PC-3 (cell line): ENCODE results near the gene RER1. TPM values are rescaled to one million over a fixed set of nuclear protein-coding genes. Genes with fewer than 3 reads are reported as not detected.

Experiments used
- ATAC-seq: fragments of 200-7000 bp; cut with Tn5 transposase; 2 replicates; pipeline ENCODE4 v1.9.1; 2020; ENCODE audit warnings: mild to moderate bottlenecking, moderate library complexity
- BruUV-seq: library from RNA; stranded (reverse); fragments of 400-500 nt; replicated peaks from 2 replicates; lab custom pipeline; 2021; lab: Mats Ljungman, UMichigan
- CTCF ChIA-PET: fragments of 300-600 bp; sonication (Branson Sonifier 250); formaldehyde crosslinking; loops from one replicate; lab custom pipeline; 2022; ENCODE audit warnings: antibody characterized with exemption; lab: Charles Lee
- POLR2A ChIA-PET: fragments of 300-600 bp; sonication (Branson Sonifier 250); formaldehyde crosslinking; loops from one replicate; lab custom pipeline; 2022; ENCODE audit warnings: antibody characterized with exemption; ENCODE audit not compliant: unreplicated experiment; lab: Charles Lee
- DNase-seq: peaks from one replicate; pipeline ENCODE4 v3.0.0-alpha.2; 2015
- H2AFZ ChIP-seq: fragments of 300-600 bp; sonication (generic); 2 replicates; pipeline ENCODE4 v1.6.0; 2016; ENCODE audit warnings: antibody characterized with exemption, low read length
- H3F3A ChIP-seq: fragments of 300-600 bp; sonication (generic); one replicate; pipeline ENCODE4 v1.6.0; 2017; ENCODE audit warnings: antibody characterized with exemption, low read length, control low read depth, mild to moderate bottlenecking; ENCODE audit not compliant: unreplicated experiment
- H3K27ac ChIP-seq: fragments of 300-600 bp; sonication (generic); 2 replicates; pipeline ENCODE4 v1.5.1; 2016; ENCODE audit warnings: mild to moderate bottlenecking, low read length
- H3K27me3 ChIP-seq: fragments of 300-600 bp; sonication (generic); 2 replicates; pipeline ENCODE4 v1.6.1; 2016; ENCODE audit warnings: low read length, mixed read lengths
- H3K36me3 ChIP-seq: fragments of 300-600 bp; sonication (generic); 2 replicates; pipeline ENCODE4 v1.6.1; 2016; ENCODE audit warnings: low read depth, mixed run types, low read length, mixed read lengths
- H3K4me1 ChIP-seq: fragments of 300-600 bp; sonication (generic); 2 replicates; pipeline ENCODE4 v1.5.1; 2016; ENCODE audit warnings: low read length; ENCODE audit not compliant: insufficient read depth
- H3K4me2 ChIP-seq: fragments of 300-600 bp; sonication (generic); 2 replicates; pipeline ENCODE4 v1.6.0; 2016; ENCODE audit warnings: low read length
- H3K4me3 ChIP-seq: fragments of 300-600 bp; sonication (generic); 2 replicates; pipeline ENCODE4 v1.5.1; 2016; ENCODE audit warnings: mild to moderate bottlenecking, low read length, mixed read lengths
- H3K79me2 ChIP-seq: fragments of 300-600 bp; sonication (generic); 2 replicates; pipeline ENCODE4 v1.6.1; 2017; ENCODE audit warnings: low read length, mixed read lengths
- H3K9ac ChIP-seq: fragments of 300-600 bp; sonication (generic); 2 replicates; pipeline ENCODE4 v1.6.0; 2016; ENCODE audit warnings: mild to moderate bottlenecking, low read length
- H3K9me2 ChIP-seq: fragments of 300-600 bp; sonication (generic); replicated peaks from 2 replicates; pipeline ENCODE4 v1.6.1; 2016; ENCODE audit warnings: mixed run types, low read length, mixed read lengths
- H3K9me3 ChIP-seq: fragments of 300-600 bp; sonication (generic); 2 replicates; pipeline ENCODE4 v1.6.1; 2016; ENCODE audit warnings: low read length, mixed read lengths
- H4K20me1 ChIP-seq: fragments of 300-600 bp; sonication (generic); 2 replicates; pipeline ENCODE4 v1.6.1; 2016; ENCODE audit warnings: low read length, mixed read lengths
- CTCF ChIP-seq: fragments of 300-600 bp; sonication (generic); conservative IDR thresholded peaks from 2 replicates; pipeline ENCODE4 v1.5.1; 2017; ENCODE audit warnings: antibody characterized with exemption, low read depth, mild to moderate bottlenecking, low read length
- EZH2 ChIP-seq: fragments of 300-600 bp; sonication (generic); IDR thresholded peaks from one replicate; pipeline ENCODE4 v1.6.1; 2017; ENCODE audit warnings: antibody characterized with exemption, mild to moderate bottlenecking, low read length; ENCODE audit not compliant: unreplicated experiment
- EZH2phosphoT487 ChIP-seq: fragments of 300-600 bp; sonication (generic); IDR thresholded peaks from 2 replicates; pipeline ENCODE4 v1.6.1; 2018; ENCODE audit warnings: mild to moderate bottlenecking, antibody characterized with exemption, low read length, borderline replicate concordance
- intact Hi-C: fragments of 100-400 bp; cut with micrococcal nuclease; formaldehyde crosslinking; loops from 2 replicates; pipeline ENCODE4 v1.9.0; 2023
- total RNA-seq: library from RNA; depleted of rRNA; stranded (reverse); fragments of >200 nt; gene quantifications from 2 replicates; pipeline ENCODE4 v1.2.3, GENCODE V29; 2014

RER1 gene
- total RNA-seq, 1 experiment from 2014 or later: 160 TPM

DNA sequence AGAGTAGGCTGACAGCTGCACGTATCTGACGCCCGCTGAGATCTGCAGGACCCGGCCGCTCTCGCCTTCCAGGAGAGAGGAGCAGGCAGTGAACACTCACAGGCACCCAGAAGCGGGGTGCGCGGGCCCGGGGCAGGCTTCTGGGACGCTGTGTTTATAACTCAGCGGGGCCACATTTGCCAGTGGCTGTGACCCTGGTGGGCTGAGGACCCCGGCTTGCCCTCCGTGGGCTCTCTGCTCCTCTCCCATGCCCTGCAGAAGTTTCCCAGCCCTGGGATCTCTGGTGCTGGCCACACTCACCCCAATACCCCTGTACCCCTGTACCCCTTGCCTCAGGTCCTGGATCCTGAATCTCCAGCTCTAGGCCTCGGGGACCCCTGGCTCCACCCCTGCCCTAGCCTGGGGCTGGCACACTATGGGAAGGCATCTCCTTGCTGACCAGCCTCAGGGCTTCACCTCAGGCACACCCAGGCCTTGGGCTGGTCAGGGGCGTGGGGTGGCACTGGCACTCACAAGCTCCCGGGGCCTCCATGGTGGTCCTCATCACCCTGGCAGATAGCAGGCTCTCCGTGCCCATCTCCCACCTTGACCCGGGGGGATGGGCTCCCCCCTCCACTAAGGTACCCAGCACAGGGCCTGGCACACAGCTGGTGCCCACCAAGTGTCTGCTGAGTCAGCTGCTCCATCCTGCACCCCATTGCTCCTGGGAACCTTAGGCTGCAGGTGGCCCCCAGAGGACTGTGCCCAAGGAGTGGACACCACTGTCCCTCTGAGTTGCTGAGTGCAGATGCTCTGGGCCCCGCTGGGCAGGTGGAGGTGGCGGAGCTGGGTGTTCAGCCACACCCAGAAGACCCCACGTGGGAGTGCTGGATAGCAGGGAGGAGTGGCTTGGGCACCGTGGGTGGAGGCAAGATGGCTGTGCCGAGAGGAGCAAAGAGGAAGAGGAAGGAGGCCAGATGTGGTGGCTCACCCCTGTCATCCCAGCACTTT lies 32.7 kb upstream of the RER1 start:
- TF ChIP-seq EZH2phosphoT487 (no peak), CTCF (no peak), EZH2 (no peak)
- Histone ChIP-seq H2AFZ (no peak overlapping the region), H3K4me3 (no peak overlapping the region), H3K9ac (no peak overlapping the region), H3K36me3 (no peaks in the 10 kb centered on the region), H3F3A (no peaks in the 10 kb centered on the region), H3K27ac (no peak overlapping the region), H4K20me1 (no peaks in the 10 kb centered on the region), H3K79me2 (no peaks in the 10 kb centered on the region), H3K4me1 (peaks cover 7% of the 10 kb centered on the region; the same call in 1 of the 2 replicates), H3K27me3 (no peaks in the 10 kb centered on the region), H3K9me2 (no peaks in the 10 kb centered on the region), H3K9me3 (0 out of 2 replicates have a peak, but pooled peaks cover 3% of the 10 kb centered on the region), H3K4me2 (no peak overlapping the region)
- CTCF ChIA-PET: no interaction called here
- intact Hi-C loops: no loop called here
- POLR2A ChIA-PET: no interaction called here
- BruUV-seq: no TSS peak
- ATAC-seq (no peak), DNase-seq (no peak)

- Histone ChIP-seq H3K4me3 (no peak overlapping the region), H3F3A (no peaks in the 10 kb centered on the region), H3K36me3 (no peaks in the 10 kb centered on the region), H3K9me2 (no peaks in the 10 kb centered on the region), H3K27me3 (no peaks in the 10 kb centered on the region), H4K20me1 (no peaks in the 10 kb centered on the region), H3K27ac (no peak overlapping the region), H3K79me2 (no peaks in the 10 kb centered on the region), H3K9me3 (0 out of 2 replicates have a peak, but pooled peaks cover 5% of the 10 kb centered on the region), H3K4me1 (peaks cover 7% of the 10 kb centered on the region; the same call in 1 of the 2 replicates), H2AFZ (no peak overlapping the region), H3K9ac (no peak overlapping the region), H3K4me2 (no peak overlapping the region)
- ChIA-PET CTCF (no interaction called here), POLR2A (no interaction called here)
- no TSS peak for BruUV-seq
- DNase-seq (peak; percentile 51), ATAC-seq (peak; percentile 61)
- no peak for TF ChIP-seq CTCF
- no peak for TF ChIP-seq EZH2phosphoT487
- TF ChIP-seq EZH2: no peak
- intact Hi-C loops: no loop called here
Observed at GRCh38 chr1:2360588-2361364, 30.9 kb upstream of the RER1 start.
